GM19025 (cell line): Measurements from ENCODE around the gene HOXA10.

Source experiments
- ATAC-seq: cut with Tn5 transposase; IDR thresholded peaks from one replicate; pipeline ENCODE4 v1.9.1; 2021; ENCODE audit warnings: mild to moderate bottlenecking, low read depth, moderate library complexity; ENCODE audit not compliant: unreplicated experiment

Gene HOXA10

GRCh38 chr7:27168265-27168947 lies 5.7 kb downstream of the HOXA10 start:
- ATAC-seq = no peak

- ATAC-seq = no peak
Measured at GRCh38 chr7:27167916-27168264, 6.2 kb downstream of the HOXA10 start.

GRCh38 chr7:27166531-27167505 lies 7.3 kb downstream of the HOXA10 start:
- no peak for ATAC-seq

- ATAC-seq = no peak
Measured at GRCh38 chr7:27165996-27166530, 8.1 kb downstream of the HOXA10 start.

GRCh38 chr7:27165089-27165995 lies 8.8 kb downstream of the HOXA10 start, which contains the start of gene HOXA9:
Gene HOXA9, minus strand, starts transcription at chr7:27165537. Its CDS starts 80 bp downstream, at chr7:27165457.
- ATAC-seq = no peak

GRCh38 chr7:27164367-27165088 lies 9.6 kb downstream of the HOXA10 start:
- ATAC-seq = no peak

GRCh38 chr7:27164045-27164366 lies 10.1 kb downstream of the HOXA10 start:
- no peak for ATAC-seq

- no peak for ATAC-seq
Measured at GRCh38 chr7:27163288-27164044, 10.7 kb downstream of the HOXA10 start.

GRCh38 chr7:27162561-27163287 lies 11.4 kb downstream of the HOXA10 start:
- ATAC-seq = no peak

- ATAC-seq = no peak
Measured at GRCh38 chr7:27161721-27162560, 12.2 kb downstream of the HOXA10 start.

- no peak for ATAC-seq
Measured at GRCh38 chr7:27161214-27161720, 12.9 kb downstream of the HOXA10 start.

- peak; percentile 44 for ATAC-seq
Measured at GRCh38 chr7:27160546-27161213, 13.4 kb downstream of the HOXA10 start.

- no peak for ATAC-seq
Measured at GRCh38 chr7:27160145-27160545, 14.0 kb downstream of the HOXA10 start.

GRCh38 chr7:27159266-27160144 lies 14.6 kb downstream of the HOXA10 start:
- no peak for ATAC-seq

- ATAC-seq = no peak
Measured at GRCh38 chr7:27158436-27159265, 15.5 kb downstream of the HOXA10 start.
